Placental pericyte (primary cell): ENCODE measurements around the gene KCNJ5. TPM values are rescaled to one million over a fixed set of nuclear protein-coding genes. Genes with fewer than 3 reads are reported as not detected.

Source experiments
- total RNA-seq: library from RNA; depleted of rRNA; stranded (reverse); fragments of >200 nt; gene quantifications from 2 replicates; pipeline ENCODE4 v1.2.3, GENCODE V29; 2012

KCNJ5 gene
- total RNA-seq = under 0.01 and 0.29 TPM in 2 replicates

GRCh38 chr11:128890543-128891368 is at the start of gene KCNJ5:
KCNJ5 (plus strand) TSS chr11:128891356; CDS start chr11:128911274, 19,918 bp downstream.

GRCh38 chr11:128867277-128867676 is 23.9 kb upstream of the KCNJ5 start, which contains the start of gene KCNJ1:
KCNJ1 (minus strand) TSS chr11:128867296; CDS start chr11:128840243, 27,053 bp downstream.

DNA sequence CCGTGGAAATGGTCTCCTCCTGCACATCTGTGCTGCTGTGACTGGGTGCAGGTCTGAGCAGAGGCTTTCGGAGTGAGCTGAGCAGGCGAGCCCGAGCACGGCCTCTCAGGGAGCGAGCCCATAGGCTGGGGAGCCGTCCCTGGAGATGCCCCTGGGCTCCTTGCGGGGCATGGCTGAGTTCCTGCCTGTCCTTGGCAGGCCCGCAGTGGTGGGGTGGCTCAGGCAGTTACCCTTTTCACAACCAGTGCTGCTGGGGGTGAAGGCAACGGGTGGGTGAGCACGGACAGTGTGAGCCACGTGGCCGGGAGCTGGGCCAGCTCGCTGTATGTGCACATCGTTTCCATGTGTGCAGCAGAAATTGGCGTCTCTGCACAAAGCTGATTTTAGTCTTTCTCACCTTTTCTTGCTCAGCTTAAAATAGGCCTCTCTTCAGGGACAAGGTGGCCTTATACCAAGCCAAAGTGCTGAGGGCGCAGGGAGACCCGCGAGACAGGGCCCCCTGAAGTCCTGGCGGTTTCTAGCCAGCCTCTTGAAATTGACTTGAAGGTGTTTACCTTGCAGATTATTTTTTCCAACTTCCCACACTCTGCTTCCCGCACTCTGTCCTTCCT is 51.8 kb downstream of the KCNJ5 start, which contains the start of gene TP53AIP1:
Gene TP53AIP1, minus strand, starts transcription at position 55 of the 611 bp plus-strand sequence. CDS start 5,053 bp downstream, outside the sequence.

Other genes with a start within 250 kb of the KCNJ5 start
- gene FLI1, start 197.3 kb upstream of the KCNJ5 start, total RNA-seq = 15.5 and 33.8 TPM in 2 replicates
- gene KCNJ1, start 24.1 kb upstream of the KCNJ5 start, total RNA-seq = not detected in 2 replicates
- gene TP53AIP1, start 51.5 kb downstream of the KCNJ5 start, total RNA-seq = not detected in 2 replicates